Measurements from ENCODE around the gene DOK6. TPM values are rescaled to one million over a fixed set of nuclear protein-coding genes. Genes with fewer than 3 reads are reported as not detected.

DOK6 gene
- total RNA-seq, 1 donor from 2014 or later: 5.2 TPM

DNA sequence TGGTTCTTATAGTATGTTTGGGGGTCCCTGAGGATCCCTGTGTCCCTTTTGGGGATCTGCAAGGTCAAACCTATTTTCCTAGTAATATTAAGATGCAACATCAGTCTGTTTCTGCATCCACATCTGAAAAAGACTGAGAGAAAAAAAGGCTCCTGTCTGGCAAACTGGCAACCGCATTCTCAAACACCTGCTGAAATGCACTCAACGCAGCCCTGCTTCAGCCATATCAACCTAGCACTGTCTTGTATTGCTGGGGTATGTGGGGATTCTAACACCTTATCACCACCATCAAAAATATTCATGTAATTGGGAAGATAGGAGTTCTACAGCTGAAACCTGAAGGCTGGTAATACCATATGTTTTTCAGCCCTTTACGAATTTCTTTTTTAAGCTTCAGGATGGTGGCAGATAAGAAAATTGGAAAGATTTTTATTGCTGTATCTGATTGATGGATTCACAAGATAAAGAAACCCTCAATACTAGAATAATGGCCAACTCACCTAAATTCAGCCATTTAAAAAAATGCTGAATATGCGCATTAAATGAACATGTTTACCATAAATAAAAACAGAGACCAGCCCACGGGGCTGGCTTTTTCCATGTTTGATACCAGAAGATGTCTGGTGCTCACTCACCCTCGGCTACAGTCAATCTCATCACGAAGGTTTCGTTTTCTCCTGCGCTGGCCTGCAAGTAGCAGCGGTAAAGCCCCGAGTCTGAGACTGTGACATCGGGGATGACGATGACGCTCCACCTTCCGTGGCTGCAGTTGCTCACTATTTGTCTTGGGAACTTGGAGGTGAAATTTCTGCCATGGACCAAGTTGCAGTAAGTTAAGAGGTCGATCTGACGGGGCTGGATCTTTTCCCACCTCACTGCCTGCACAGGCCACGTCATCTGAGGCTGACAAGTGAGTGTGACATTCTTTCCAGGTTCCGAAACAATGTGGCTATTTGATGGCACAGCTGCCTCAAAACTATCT lies 494.7 kb downstream of the DOK6 start:
- ATAC-seq (ENCODE audit: poor library complexity): no peak
- intact Hi-C loops (cut with DNase I): no loop called here
- no peak for DNase-seq

DNA sequence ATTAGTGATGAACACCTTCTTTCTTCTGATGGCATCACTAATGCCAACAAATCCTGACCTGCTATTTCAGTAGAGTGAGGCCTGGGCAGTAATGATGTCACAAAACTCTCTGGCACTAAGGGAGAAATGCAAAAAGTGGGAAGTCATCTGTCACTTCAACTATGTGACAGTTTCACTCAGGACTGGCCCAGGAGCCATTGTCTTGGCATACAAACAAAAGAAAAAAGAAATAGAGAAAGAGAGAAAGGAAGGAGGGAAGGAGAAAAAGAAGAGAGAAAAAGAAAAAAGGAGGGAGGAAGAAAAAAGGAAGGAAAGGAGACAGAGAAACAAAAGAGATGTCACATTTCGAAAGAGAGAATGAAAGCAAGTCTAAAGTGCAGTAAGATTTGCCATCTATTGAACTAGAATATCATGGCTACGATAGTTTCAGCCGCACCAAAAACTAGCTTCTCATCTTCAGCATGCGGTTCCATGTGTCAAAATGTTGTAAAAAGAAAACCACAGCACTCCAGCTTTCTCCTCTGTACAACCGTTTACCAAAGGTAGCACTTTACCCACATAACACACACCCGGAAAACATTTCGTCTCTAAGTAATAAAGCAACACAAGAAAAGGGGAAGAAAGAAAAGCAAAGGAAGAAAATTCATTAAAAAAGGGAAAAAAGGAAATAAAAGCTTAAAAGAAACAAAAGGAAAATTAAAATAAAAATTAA lies 496.9 kb downstream of the DOK6 start:
- DNase-seq (no peak), ATAC-seq (ENCODE audit: poor library complexity) (no peak)
- intact Hi-C loops (cut with DNase I): no loop called here

DNA sequence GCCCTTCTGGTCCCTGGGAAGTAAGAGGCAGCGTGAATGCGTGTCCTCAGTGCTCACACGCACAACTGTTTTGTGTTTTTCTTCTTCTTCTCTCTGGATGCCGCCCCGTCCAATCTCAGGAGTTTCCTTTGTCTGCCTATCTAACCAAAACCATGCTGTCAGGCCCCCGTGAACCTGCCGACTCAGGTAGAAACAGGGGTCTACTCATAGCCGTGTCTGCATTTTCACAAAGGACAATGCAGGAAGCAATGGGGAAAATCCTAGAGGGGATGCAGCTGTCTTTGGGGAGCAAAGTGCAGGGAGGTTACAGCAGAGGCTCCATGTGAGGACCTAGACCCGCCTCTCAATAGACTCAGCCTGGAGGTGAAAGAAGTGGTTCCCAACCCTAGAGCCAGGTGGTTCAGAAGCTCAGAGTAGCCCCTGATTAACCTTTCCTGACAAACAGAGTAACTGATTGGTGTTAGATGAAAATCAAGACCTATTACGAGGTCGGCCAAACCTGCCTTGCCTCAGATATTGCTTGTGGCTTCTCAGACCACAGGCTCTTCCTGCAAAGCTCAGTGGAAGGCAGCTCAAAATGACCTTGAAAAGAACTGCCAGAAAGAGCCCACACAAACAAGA lies 497.7 kb downstream of the DOK6 start:
- ATAC-seq (ENCODE audit: poor library complexity): no peak
- intact Hi-C loops (cut with DNase I): no loop called here
- no peak for DNase-seq
